ENCODE measurements around the gene GPC4.
"Not testable (repeated sequence)": the region's sequence is repeated elsewhere in the genome, so short reads cannot be mapped to it uniquely, and the experiment has no call there.

Gene GPC4

DNA sequence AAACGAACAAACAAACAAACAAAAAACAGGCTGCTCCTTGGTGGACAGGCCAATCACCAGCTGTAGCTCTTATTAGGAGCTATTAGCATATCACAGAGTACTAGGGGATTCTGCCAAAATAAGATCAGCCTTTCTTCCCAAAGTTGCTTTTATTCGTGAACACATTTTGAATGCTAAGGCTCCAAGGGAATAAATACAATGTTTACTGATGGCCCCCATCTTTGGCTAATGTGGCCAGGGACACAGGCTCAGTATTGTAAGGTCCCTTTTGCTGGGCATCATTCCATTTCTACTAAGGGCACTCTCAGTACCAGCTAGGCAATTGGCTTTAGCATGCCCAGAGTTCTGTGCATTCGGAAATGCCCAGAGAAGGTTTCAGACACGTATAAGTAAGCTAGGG, 84.3 kb downstream of the GPC4 start:
- H3K4me3 ChIP-seq (ENCODE audit: low read length) = no peak overlapping the region
- TF ChIP-seq, protein P1, sequence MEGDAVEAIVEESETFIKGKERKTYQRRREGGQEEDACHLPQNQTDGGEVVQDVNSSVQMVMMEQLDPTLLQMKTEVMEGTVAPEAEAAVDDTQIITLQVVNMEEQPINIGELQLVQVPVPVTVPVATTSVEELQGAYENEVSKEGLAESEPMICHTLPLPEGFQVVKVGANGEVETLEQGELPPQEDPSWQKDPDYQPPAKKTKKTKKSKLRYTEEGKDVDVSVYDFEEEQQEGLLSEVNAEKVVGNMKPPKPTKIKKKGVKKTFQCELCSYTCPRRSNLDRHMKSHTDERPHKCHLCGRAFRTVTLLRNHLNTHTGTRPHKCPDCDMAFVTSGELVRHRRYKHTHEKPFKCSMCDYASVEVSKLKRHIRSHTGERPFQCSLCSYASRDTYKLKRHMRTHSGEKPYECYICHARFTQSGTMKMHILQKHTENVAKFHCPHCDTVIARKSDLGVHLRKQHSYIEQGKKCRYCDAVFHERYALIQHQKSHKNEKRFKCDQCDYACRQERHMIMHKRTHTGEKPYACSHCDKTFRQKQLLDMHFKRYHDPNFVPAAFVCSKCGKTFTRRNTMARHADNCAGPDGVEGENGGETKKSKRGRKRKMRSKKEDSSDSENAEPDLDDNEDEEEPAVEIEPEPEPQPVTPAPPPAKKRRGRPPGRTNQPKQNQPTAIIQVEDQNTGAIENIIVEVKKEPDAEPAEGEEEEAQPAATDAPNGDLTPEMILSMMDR (conservative IDR thresholded peaks at IDR 0.05; ENCODE audit: low read length) = no peak
- no peak for DNase-seq (ENCODE audit: low read depth)

DNA sequence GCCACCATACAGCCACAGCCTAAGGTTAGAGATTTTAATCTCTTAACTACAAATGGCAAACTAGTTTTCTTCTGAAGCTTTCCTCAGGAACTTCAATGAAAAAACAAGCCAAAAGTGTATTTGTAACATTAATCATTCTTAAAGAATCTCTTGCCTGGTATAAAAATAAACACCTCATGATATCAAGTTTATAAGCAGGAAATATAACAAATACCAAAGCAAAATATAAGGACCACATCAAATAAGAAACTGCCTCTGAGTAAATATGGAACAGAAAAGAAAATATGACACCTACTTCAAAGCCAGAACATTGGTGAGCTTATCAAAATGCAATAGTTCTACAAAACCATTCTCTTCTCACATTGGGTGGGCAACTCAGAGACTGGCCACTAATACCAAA, 89.9 kb downstream of the GPC4 start:
- H3K4me3 ChIP-seq (ENCODE audit: low read length) = no peak overlapping the region
- TF ChIP-seq, protein P1 (conservative IDR thresholded peaks at IDR 0.05; ENCODE audit: low read length) = no peak
- DNase-seq (ENCODE audit: low read depth) = no peak

DNA sequence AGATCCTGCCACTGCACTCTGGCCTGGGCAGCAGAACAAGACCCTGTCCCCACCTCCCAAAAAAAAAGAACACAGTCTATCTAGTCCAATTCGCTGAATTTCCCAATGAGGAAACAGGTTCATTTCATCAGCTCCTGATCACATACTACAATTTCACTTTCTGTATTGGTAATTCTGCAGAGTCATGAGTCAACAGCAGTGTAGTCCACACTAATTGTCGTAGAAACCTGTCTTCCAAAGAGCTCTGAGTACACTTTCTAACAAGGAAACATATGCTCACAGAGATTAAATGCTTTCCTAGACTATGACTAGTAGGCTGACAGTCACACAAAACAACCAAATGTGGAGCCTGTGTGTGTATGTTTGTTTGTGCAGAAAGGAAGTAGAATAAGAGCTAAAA, 91.9 kb downstream of the GPC4 start:
- TF ChIP-seq, protein P1 (conservative IDR thresholded peaks at IDR 0.05; ENCODE audit: low read length) = no peak
- no peak for DNase-seq (ENCODE audit: low read depth)
- no peak overlapping the region for H3K4me3 ChIP-seq (ENCODE audit: low read length)

DNA sequence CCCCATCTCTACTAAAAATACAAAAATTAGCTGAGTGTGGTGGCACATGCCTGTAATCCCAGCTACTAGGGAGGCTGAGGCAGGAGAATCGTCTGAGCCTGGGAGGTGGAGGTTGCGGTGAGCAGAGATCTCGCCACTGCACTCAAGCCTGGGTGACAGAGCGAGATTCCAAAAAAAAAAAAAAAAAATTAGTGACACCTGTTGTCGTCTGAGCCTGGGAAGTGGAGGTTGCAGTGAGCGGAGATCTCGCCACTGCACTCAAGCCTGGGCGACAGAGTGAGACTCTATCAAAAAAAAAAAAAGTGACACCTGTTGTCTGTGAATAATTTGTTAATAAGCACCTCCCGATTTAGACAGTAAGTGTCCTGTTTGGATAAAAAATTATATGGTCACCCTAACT, 93.0 kb downstream of the GPC4 start:
- not testable (repeated sequence) for DNase-seq (ENCODE audit: low read depth)

DNA sequence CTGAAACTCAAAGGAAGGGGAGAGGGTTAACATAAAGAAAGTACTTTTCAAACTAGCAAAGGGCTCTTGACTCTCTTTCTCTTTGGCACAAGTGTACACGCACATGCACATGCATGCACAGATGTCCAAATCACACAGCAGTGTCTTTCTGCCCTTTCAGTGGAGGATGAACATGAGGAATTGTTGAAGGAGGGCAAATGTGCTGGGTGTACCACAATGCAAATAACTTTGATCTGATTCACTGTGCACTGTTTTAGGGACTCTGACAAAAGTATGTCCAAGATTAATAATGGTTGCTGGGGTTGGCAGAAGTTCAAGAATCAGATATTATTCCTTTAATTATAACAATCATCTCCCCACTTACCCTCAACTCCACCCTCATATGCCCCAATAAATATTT, 93.8 kb downstream of the GPC4 start:
- TF ChIP-seq, protein P1 (conservative IDR thresholded peaks at IDR 0.05; ENCODE audit: low read length) = no peak
- no peak overlapping the region for H3K4me3 ChIP-seq (ENCODE audit: low read length)
- DNase-seq (ENCODE audit: low read depth) = no peak

More for the DNA sequence above, 93.0 kb downstream of the GPC4 start:
- not testable (repeated sequence) for H3K4me3 ChIP-seq (ENCODE audit: low read length)

DNA sequence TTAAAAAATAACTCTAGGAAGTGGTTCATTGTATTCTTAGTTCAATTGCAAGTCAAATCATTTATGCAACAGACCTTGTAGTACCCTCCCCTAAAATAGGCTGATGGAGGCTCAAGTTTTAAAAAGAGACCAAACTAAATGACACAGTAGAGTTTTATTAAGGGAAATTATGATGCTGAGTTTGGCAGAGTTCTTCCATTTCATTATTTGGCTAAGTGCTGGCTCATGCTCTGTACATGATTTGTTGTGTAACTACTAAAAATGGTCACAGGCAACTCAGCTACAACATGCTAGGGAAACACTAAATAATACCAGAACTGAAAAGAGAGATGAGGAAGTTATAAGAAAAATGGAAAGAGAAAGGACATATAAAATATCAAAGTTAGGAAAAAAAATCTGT, 101.0 kb downstream of the GPC4 start:
- TF ChIP-seq, protein P1 (conservative IDR thresholded peaks at IDR 0.05; ENCODE audit: low read length) = no peak
- no peak overlapping the region for H3K4me3 ChIP-seq (ENCODE audit: low read length)
- no peak for DNase-seq (ENCODE audit: low read depth)

DNA sequence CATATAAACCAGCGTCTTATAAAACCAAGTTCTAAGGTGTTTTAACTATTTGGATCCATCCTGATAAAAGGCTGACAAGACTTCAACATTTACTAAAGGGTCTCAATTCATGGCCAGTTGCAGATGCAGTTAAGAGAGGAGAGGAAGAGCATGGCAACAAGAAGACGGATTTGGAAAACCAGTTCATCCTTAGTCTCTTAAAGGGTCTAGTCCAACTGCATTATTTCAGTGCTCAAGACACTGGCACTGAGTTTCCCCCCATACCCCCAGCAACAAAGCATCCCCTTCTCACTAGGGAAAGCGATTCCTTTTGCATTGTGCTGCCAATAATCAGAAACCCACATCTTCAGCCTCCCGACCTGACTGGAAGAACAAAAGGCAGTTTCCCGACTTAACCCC, 106.8 kb downstream of the GPC4 start:
- TF ChIP-seq, protein P1 (conservative IDR thresholded peaks at IDR 0.05; ENCODE audit: low read length) = no peak
- no peak for DNase-seq (ENCODE audit: low read depth)
- H3K4me3 ChIP-seq (ENCODE audit: low read length) = no peak overlapping the region

Data from AG10803 (cell line).